WI38 (cell line): ENCODE measurements around the gene DDX39A.

Source experiments
- H3K4me3 ChIP-seq: 2 replicates; pipeline ENCODE4 v1.5.1; 2011; ENCODE audit warnings: low read depth, mild to moderate bottlenecking, control low read depth, low read length
- CTCF ChIP-seq: IDR thresholded peaks from 2 replicates; pipeline ENCODE4 v1.5.1; 2012; ENCODE audit warnings: low read depth, mild to moderate bottlenecking, control low read depth, low read length

The DDX39A gene

GRCh38 chr19:14411161-14411937 lies 7.8 kb downstream of the DDX39A start:
- H3K4me3 ChIP-seq, result no peak overlapping the region

GRCh38 chr19:14410091-14411051 lies 8.8 kb downstream of the DDX39A start:
- TF ChIP-seq CTCF, result no peak
- H3K4me3 ChIP-seq, result no peak overlapping the region

More at GRCh38 chr19:14411161-14411937, 7.8 kb downstream of the DDX39A start:
- no peak for TF ChIP-seq CTCF

- TF ChIP-seq CTCF, result no peak
- H3K4me3 ChIP-seq, result no peak overlapping the region
These were observed 9.8 kb downstream of the DDX39A start for GRCh38 chr19:14409146-14410023.

DNA sequence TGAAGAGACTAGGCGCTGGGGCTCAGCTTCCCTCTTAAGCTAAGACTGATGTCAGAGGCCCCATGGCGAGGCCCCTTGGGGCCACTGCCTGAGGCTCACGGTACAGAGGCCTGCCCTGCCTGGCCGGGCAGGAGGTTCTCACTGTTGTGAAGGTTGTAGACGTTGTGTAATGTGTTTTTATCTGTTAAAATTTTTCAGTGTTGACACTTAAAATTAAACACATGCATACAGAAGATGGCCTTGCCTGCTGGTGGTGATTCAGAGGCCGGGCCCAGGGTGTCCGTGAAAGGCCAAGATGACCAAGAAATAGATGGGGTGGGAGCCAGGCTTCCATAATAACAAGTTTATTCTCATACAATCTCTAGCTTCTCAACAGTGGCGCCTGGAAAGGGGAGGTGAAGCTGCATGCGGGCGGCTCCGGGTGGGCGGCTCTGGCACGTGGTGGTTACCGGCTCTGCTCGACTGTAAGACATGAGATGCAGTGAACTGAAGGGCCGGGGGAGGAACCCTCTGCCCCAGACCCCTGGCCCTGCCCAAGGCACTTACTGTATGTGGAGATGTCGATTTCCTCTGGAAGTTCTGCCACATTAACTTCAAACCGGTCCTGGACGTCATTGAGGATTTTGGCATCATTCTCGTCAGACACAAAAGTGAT lies 10.5 kb downstream of the DDX39A start:
- TF ChIP-seq CTCF, result no peak

GRCh38 chr19:14407605-14408484 lies 11.3 kb downstream of the DDX39A start:
- TF ChIP-seq CTCF, result no peak
- H3K4me3 ChIP-seq, result no peak overlapping the region

More for the DNA sequence above, 10.5 kb downstream of the DDX39A start:
- H3K4me3 ChIP-seq, result no peak overlapping the region
